ENCODE results near the gene EGFLAM. TPM values are rescaled to one million over a fixed set of nuclear protein-coding genes. Genes with fewer than 3 reads are reported as not detected.

Gene EGFLAM
- total and polyA plus RNA-seq, 10 of the 15 experiments (the other 5 are each of a cell fraction or from before 2014, with no cell fraction given) = 0.37 TPM; not detected in 9

DNA sequence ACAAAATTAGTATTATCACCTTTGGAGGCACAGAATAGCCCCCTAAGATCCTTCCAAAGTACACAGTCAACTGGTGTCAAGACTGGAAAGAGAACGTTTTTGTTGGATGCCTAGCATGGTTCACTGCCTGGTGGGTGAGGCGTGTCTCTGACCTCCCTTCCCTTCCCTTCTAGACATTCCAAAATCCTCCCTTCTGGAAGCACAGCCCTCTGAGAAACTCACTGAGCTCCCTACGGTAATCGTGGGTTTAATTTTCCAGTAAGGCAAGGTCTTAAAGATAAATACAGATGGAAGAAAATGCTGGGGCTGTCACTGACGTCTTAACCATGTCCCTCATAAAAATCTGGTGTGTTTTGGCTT lies 159.3 kb downstream of the EGFLAM start (continued):
- TF ChIP-seq, protein P1, sequence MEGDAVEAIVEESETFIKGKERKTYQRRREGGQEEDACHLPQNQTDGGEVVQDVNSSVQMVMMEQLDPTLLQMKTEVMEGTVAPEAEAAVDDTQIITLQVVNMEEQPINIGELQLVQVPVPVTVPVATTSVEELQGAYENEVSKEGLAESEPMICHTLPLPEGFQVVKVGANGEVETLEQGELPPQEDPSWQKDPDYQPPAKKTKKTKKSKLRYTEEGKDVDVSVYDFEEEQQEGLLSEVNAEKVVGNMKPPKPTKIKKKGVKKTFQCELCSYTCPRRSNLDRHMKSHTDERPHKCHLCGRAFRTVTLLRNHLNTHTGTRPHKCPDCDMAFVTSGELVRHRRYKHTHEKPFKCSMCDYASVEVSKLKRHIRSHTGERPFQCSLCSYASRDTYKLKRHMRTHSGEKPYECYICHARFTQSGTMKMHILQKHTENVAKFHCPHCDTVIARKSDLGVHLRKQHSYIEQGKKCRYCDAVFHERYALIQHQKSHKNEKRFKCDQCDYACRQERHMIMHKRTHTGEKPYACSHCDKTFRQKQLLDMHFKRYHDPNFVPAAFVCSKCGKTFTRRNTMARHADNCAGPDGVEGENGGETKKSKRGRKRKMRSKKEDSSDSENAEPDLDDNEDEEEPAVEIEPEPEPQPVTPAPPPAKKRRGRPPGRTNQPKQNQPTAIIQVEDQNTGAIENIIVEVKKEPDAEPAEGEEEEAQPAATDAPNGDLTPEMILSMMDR (IDR thresholded peaks at IDR 0.05 in 2 of 3, conservative IDR thresholded peaks at IDR 0.05 in 1 of 3; ENCODE audit: control insufficient read depth in 2 of 3, extremely low read depth in 1 of 3, insufficient read depth in 1 of 3, low read depth in 3 of 3, low read length in 3 of 3) = no peak
- TF ChIP-seq NRF1 (conservative IDR thresholded peaks at IDR 0.05; ENCODE audit: low read depth, low read length) (no peak), NBN (IDR thresholded peaks at IDR 0.05) (no peak), MYB (IDR thresholded peaks at IDR 0.05; ENCODE audit: borderline replicate concordance, low read depth, low read length) (no peak), RAD21 (IDR thresholded peaks at IDR 0.05; ENCODE audit: insufficient read depth, low read depth, low read length) (no peak), IKZF2 (IDR thresholded peaks at IDR 0.05) (no peak)

DNA sequence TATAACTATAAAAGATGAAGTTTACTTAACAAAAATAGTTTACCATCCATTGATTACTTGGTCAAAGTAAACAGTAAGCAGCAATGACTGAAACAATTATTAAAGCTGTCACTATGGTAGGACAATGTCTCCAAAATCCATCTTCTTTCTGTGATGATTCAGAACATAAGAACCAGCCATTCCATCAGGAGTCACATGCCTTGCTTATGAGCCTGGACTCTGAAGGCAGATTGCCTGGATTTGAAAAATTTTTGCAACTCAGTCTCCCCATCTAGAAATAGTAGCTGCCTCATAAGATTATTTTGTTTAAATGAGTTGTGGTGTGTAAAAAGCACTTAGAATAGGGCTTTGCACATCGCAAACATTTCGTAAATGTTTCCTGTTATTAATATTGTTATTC lies 161.9 kb downstream of the EGFLAM start:
- no peaks in the 10 kb centered on the region for H3K4me1 ChIP-seq (ENCODE audit: control insufficient read depth, insufficient read depth, low read length)
- WGBS (ENCODE audit: insufficient coverage, insufficient replicate concordance, low lambda C conversion rate, missing lambda C conversion rate) = 94% methylated on average over 2 of the region's 2 CpGs
- no TSS peak for BruUV-seq (replicated peaks)
- no peak overlapping the region for H3K9ac ChIP-seq (ENCODE audit: control insufficient read depth, insufficient read depth, low read length)
- H3K79me2 ChIP-seq (ENCODE audit: control insufficient read depth, insufficient read depth, low read length) = no peaks in the 10 kb centered on the region
- H3K27ac ChIP-seq (ENCODE audit: control insufficient read depth, insufficient read depth) = no peak overlapping the region
- in situ Hi-C loops (cut with MboI) (no loop called here), intact Hi-C loops (cut with micrococcal nuclease; ENCODE audit: unreplicated experiment) (loop anchor here (1.0 kb wide), 1 partner anchor 389 kb away; no protein-coding TSS in a partner anchor)
- FAIRE-seq = no peak
- CTCF ChIA-PET = interaction anchor here (0.7 to 3.7 kb wide), 20 partner anchors 9 to 661 kb away, joined by 3 to 55 read pairs (median 5); no protein-coding TSS in a partner anchor
- no peaks in the 10 kb centered on the region for H4K20me1 ChIP-seq (ENCODE audit: control insufficient read depth, insufficient read depth)
- SMC1A ChIA-PET (ENCODE audit: uncharacterized antibody, unreplicated experiment) = interaction anchor here (1.0 to 3.5 kb wide), 6 partner anchors 11 to 394 kb away, joined by 3 to 23 read pairs (median 4); no protein-coding TSS in a partner anchor
- no peak overlapping the region for H2AFZ ChIP-seq (ENCODE audit: control insufficient read depth, low read depth, low read length)
- no peak for DNase-seq (ENCODE audit: low read depth, low spot score)
- no peaks in the 10 kb centered on the region for H3K36me3 ChIP-seq (ENCODE audit: control insufficient read depth in 2 of 2, insufficient read depth in 2 of 2, low read length in 1 of 2)
- no peak for ATAC-seq
- H3K9me3 ChIP-seq (replicated peaks; ENCODE audit: control insufficient read depth, insufficient read depth, low read length) = no peaks in the 10 kb centered on the region
- H3K4me3 ChIP-seq = no peak overlapping the region
- POLR2A ChIA-PET = no interaction called here
- RAD21 ChIA-PET (ENCODE audit: unreplicated experiment) = interaction anchor here (1.1 to 1.9 kb wide), 5 partner anchors 10 to 501 kb away, joined by 3 to 14 read pairs (median 5); no protein-coding TSS in a partner anchor
- H3K27me3 ChIP-seq (replicated peaks in 1 of 2; ENCODE audit: control insufficient read depth in 2 of 2, insufficient read depth in 2 of 2, low read length in 1 of 2) = no peaks in the 10 kb centered on the region
- H3K4me2 ChIP-seq (ENCODE audit: control insufficient read depth, insufficient read depth) = no peak overlapping the region
- no peak for TF ChIP-seq CREM (IDR thresholded peaks at IDR 0.05; ENCODE audit: low read depth)
- TF ChIP-seq, protein P2, sequence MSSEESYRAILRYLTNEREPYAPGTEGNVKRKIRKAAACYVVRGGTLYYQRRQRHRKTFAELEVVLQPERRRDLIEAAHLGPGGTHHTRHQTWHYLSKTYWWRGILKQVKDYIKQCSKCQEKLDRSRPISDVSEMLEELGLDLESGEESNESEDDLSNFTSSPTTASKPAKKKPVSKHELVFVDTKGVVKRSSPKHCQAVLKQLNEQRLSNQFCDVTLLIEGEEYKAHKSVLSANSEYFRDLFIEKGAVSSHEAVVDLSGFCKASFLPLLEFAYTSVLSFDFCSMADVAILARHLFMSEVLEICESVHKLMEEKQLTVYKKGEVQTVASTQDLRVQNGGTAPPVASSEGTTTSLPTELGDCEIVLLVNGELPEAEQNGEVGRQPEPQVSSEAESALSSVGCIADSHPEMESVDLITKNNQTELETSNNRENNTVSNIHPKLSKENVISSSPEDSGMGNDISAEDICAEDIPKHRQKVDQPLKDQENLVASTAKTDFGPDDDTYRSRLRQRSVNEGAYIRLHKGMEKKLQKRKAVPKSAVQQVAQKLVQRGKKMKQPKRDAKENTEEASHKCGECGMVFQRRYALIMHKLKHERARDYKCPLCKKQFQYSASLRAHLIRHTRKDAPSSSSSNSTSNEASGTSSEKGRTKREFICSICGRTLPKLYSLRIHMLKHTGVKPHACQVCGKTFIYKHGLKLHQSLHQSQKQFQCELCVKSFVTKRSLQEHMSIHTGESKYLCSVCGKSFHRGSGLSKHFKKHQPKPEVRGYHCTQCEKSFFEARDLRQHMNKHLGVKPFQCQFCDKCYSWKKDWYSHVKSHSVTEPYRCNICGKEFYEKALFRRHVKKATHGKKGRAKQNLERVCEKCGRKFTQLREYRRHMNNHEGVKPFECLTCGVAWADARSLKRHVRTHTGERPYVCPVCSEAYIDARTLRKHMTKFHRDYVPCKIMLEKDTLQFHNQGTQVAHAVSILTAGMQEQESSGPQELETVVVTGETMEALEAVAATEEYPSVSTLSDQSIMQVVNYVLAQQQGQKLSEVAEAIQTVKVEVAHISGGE (CRISPR knock-in tag; IDR thresholded peaks at IDR 0.05) = no peak
- TF ChIP-seq, protein P3, sequence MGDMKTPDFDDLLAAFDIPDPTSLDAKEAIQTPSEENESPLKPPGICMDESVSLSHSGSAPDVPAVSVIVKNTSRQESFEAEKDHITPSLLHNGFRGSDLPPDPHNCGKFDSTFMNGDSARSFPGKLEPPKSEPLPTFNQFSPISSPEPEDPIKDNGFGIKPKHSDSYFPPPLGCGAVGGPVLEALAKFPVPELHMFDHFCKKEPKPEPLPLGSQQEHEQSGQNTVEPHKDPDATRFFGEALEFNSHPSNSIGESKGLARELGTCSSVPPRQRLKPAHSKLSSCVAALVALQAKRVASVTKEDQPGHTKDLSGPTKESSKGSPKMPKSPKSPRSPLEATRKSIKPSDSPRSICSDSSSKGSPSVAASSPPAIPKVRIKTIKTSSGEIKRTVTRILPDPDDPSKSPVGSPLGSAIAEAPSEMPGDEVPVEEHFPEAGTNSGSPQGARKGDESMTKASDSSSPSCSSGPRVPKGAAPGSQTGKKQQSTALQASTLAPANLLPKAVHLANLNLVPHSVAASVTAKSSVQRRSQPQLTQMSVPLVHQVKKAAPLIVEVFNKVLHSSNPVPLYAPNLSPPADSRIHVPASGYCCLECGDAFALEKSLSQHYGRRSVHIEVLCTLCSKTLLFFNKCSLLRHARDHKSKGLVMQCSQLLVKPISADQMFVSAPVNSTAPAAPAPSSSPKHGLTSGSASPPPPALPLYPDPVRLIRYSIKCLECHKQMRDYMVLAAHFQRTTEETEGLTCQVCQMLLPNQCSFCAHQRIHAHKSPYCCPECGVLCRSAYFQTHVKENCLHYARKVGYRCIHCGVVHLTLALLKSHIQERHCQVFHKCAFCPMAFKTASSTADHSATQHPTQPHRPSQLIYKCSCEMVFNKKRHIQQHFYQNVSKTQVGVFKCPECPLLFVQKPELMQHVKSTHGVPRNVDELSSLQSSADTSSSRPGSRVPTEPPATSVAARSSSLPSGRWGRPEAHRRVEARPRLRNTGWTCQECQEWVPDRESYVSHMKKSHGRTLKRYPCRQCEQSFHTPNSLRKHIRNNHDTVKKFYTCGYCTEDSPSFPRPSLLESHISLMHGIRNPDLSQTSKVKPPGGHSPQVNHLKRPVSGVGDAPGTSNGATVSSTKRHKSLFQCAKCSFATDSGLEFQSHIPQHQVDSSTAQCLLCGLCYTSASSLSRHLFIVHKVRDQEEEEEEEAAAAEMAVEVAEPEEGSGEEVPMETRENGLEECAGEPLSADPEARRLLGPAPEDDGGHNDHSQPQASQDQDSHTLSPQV (IDR thresholded peaks at IDR 0.05) = no peak
- TF ChIP-seq FOXK2 (IDR thresholded peaks at IDR 0.05) = no peak
- no peak for TF ChIP-seq NFIC (IDR thresholded peaks at IDR 0.05; ENCODE audit: low read depth, low read length)
- no peak for TF ChIP-seq ETV6 (conservative IDR thresholded peaks at IDR 0.05 in 1 of 2, IDR thresholded peaks at IDR 0.05 in 1 of 2; ENCODE audit: borderline replicate concordance in 1 of 2, low read depth in 1 of 2)
- no peak for TF ChIP-seq TAF1 (IDR thresholded peaks at IDR 0.05; ENCODE audit: borderline replicate concordance, low read depth, low read length)
- TF ChIP-seq TARDBP (IDR thresholded peaks at IDR 0.05; ENCODE audit: borderline replicate concordance) = no peak

Data from GM12878 (cell line).